PC-3 (cell line): ENCODE data around the gene CEP41.

Source experiments
- CTCF ChIP-seq: fragments of 300-600 bp; sonication (generic); conservative IDR thresholded peaks from 2 replicates; pipeline ENCODE4 v1.5.1; 2017; ENCODE audit warnings: antibody characterized with exemption, low read depth, mild to moderate bottlenecking, low read length
- EZH2 ChIP-seq: fragments of 300-600 bp; sonication (generic); IDR thresholded peaks from one replicate; pipeline ENCODE4 v1.6.1; 2017; ENCODE audit warnings: antibody characterized with exemption, mild to moderate bottlenecking, low read length; ENCODE audit not compliant: unreplicated experiment

GRCh38 chr7:130476297-130477150 is 35.7 kb upstream of the CEP41 start:
- TF ChIP-seq CTCF (no peak), EZH2 (no peak)
